ENCODE measurements around the gene IL1RN. TPM values are rescaled to one million over a fixed set of nuclear protein-coding genes. Genes with fewer than 3 reads are reported as not detected.
A peak's percentile ranks its signal among the peaks of the same experiment; 100 is the strongest.

Gene IL1RN
- total and polyA plus RNA-seq, 2 of the 13 experiments (the other 11 are each of a cell fraction or from before 2014, with no cell fraction given), result 21.2 to 101 TPM

- TF ChIP-seq ZNF609 (CRISPR knock-in tag; IDR thresholded peaks at IDR 0.05; ENCODE audit: borderline replicate concordance) (0 out of 2 replicates have a peak, but pooled peaks have one; percentile 29), NFIC (IDR thresholded peaks at IDR 0.05; ENCODE audit: low read length) (no peak), HIVEP1 (CRISPR knock-in tag; IDR thresholded peaks at IDR 0.05) (0 out of 2 replicates have a peak, but pooled peaks have one; percentile 39), BORCS8-MEF2B (CRISPR knock-in tag; IDR thresholded peaks at IDR 0.05) (0 out of 2 replicates have a peak, but pooled peaks have one; percentile 17), LCORL (IDR thresholded peaks at IDR 0.05) (no peak), LCORL (CRISPR knock-in tag; IDR thresholded peaks at IDR 0.05) (peak; percentile 45; the same call in 1 of the 2 replicates), PBX2 (CRISPR knock-in tag; IDR thresholded peaks at IDR 0.05) (no peak), GFI1 (CRISPR knock-in tag; IDR thresholded peaks at IDR 0.05; ENCODE audit: borderline replicate concordance) (no peak), MED1 (CRISPR knock-in tag; IDR thresholded peaks at IDR 0.05) (0 out of 2 replicates have a peak, but pooled peaks have one; percentile 22), POLR2A (IDR thresholded peaks at IDR 0.05; ENCODE audit: insufficient read depth in 1 of 2, low read depth in 2 of 2, low read length in 2 of 2) (peak; percentile 30 to 68; a peak in 3 of 4 replicates), PITX1 (CRISPR knock-in tag; IDR thresholded peaks at IDR 0.05) (peak; percentile 40; the same call in 1 of the 2 replicates), ETV5 (CRISPR knock-in tag; IDR thresholded peaks at IDR 0.05; ENCODE audit: borderline replicate concordance) (peak; percentile 65; the same call in 1 of the 2 replicates), AKNA (CRISPR knock-in tag; IDR thresholded peaks at IDR 0.05; ENCODE audit: borderline replicate concordance) (no peak), ZNF276 (CRISPR knock-in tag; IDR thresholded peaks at IDR 0.05; ENCODE audit: low read depth) (0 out of 2 replicates have a peak, but pooled peaks have one; percentile 49), XBP1 (CRISPR knock-in tag; IDR thresholded peaks at IDR 0.05) (no peak)
- TF ChIP-seq, protein P1, sequence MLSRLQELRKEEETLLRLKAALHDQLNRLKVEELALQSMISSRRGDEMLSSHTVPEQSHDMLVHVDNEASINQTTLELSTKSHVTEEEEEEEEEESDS (CRISPR knock-in tag; IDR thresholded peaks at IDR 0.05; ENCODE audit: borderline replicate concordance), result no peak
Observed at GRCh38 chr2:113173542-113174375, 46.4 kb downstream of the IL1RN start, which contains the start of gene PSD4 (continued).
